Type B pancreatic cell (in vitro differentiated cells): ENCODE data around the gene TRAF3. TPM values are rescaled to one million over a fixed set of nuclear protein-coding genes. Genes with fewer than 3 reads are reported as not detected.

ENCODE experiments used
- DNase-seq: peaks from one replicate; pipeline ENCODE4 v3.0.0; 2021; ENCODE audit warnings: mixed read lengths; ENCODE audit not compliant: unreplicated experiment; ENCODE audit errors: extremely low spot score
- H3K27ac Mint-ChIP-seq: 2 replicates; pipeline ENCODE4 v1.8.0; 2021; ENCODE audit warnings: mild to moderate bottlenecking, mixed read lengths
- H3K27me3 Mint-ChIP-seq: 2 replicates; pipeline ENCODE4 v1.8.0; 2021; ENCODE audit warnings: mixed read lengths
- H3K36me3 Mint-ChIP-seq: 2 replicates; pipeline ENCODE4 v1.8.0; 2021; ENCODE audit warnings: mixed read lengths
- H3K4me1 Mint-ChIP-seq: one replicate; pipeline ENCODE4 v1.8.0; 2021; ENCODE audit warnings: mixed read lengths; ENCODE audit not compliant: unreplicated experiment
- H3K4me3 Mint-ChIP-seq: 2 replicates; pipeline ENCODE4 v1.8.0; 2021; ENCODE audit warnings: mild to moderate bottlenecking, mixed read lengths
- H3K9me3 Mint-ChIP-seq: 2 replicates; pipeline ENCODE4 v1.8.0; 2021; ENCODE audit warnings: mixed read lengths
- total RNA-seq: library from RNA; stranded (reverse); gene quantifications from 2 replicates; pipeline ENCODE4 v1.2.1, GENCODE V29; 2021; ENCODE audit warnings: low replicate concordance
- TF ChIP-seq, protein P1 (sequence below): fragments of 200-600 bp; sonication (generic); conservative IDR thresholded peaks from 2 replicates; pipeline ENCODE4 v1.5.0; 2021; ENCODE audit warnings: antibody characterized with exemption, mild to moderate bottlenecking

Gene TRAF3
- total RNA-seq, 1 donor from 2014 or later, result 24.0 TPM

DNA sequence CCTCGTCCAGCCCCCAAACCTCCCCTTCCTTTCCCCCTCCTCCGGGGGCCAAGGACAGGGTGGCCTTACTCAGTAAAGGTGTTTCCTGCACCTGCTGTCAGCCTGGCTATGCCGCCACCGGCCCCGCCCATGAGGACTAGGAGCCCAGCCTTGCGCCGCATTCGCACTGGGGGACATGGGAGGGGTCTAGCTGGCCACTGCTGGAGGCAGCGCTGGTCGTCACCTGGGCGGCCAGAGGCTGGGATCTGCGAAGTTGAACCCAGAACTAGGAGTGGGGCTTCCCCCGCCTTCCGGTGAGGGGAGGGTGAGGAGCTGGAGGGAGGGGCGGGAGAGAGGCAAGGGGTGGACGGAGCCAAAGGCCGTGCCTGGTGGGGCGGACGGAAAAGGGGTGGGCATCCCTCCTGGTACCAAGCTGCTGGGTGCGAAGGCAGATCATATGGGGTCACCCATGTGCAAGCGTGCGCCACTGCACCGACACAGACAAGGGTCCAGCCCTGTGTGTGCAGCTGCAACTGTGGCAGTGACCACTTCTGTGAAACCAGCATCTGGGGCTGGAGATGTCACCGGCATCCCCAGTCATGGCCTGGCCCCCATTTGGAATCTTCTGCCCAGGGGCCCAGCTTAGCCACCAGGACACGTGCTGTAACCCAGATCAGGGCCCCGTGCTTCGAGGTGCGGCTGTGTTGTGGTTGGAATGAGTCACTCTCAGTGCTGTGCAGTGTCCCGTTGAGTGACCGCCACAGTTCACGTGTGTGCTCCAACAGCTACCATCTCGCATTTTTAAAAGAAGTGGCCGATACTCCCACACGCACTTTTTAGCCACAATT, 153.7 kb downstream of the TRAF3 start:
- H3K9me3 Mint-ChIP-seq, result no peaks in the 10 kb centered on the region
- H3K27ac Mint-ChIP-seq, result no peak overlapping the region
- DNase-seq, result no peak
- no peaks in the 10 kb centered on the region for H3K4me1 Mint-ChIP-seq
- TF ChIP-seq, protein P1, sequence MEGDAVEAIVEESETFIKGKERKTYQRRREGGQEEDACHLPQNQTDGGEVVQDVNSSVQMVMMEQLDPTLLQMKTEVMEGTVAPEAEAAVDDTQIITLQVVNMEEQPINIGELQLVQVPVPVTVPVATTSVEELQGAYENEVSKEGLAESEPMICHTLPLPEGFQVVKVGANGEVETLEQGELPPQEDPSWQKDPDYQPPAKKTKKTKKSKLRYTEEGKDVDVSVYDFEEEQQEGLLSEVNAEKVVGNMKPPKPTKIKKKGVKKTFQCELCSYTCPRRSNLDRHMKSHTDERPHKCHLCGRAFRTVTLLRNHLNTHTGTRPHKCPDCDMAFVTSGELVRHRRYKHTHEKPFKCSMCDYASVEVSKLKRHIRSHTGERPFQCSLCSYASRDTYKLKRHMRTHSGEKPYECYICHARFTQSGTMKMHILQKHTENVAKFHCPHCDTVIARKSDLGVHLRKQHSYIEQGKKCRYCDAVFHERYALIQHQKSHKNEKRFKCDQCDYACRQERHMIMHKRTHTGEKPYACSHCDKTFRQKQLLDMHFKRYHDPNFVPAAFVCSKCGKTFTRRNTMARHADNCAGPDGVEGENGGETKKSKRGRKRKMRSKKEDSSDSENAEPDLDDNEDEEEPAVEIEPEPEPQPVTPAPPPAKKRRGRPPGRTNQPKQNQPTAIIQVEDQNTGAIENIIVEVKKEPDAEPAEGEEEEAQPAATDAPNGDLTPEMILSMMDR, result no peak
- H3K36me3 Mint-ChIP-seq, result peaks cover 12% of the 10 kb centered on the region
- peak overlapping the region; percentile 63 for H3K4me3 Mint-ChIP-seq
- H3K27me3 Mint-ChIP-seq, result peaks cover 32% of the 10 kb centered on the region

DNA sequence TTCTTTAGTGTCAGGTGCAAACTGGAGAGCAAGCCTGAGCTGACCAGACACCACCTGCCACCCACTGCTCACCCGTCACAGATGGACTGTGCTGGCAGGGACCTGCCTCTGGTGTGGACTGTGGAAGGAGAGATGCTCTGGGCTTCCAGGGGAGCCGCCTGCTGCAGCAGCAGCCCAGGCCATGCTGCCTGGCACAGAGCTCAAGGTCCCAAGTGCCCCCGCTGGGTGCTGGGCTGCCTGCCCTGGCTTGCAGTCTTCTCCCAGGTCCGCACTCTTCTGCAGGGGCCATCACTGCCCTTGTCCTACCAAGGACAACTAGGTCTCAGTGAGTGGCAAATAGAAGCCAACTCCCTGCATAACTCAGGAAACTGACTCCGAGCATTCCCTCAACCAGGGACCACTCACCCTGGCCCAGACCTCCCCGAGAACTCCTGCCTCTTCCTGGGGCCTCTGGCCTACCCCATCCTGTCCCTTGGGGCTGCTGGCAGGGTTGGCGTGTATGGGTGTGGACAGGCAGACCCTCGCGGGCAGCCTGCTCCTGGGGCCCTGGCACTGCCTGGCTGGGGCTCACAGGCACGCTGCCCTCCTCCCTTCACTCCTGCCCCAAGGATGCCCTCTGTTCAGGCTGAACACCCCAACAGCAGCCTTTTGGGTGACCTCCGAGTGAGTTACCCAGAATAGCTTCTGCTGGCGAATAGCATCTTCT, 154.5 kb downstream of the TRAF3 start:
- no peak for DNase-seq
- H3K27ac Mint-ChIP-seq, result peak overlapping the region; percentile 21
- H3K36me3 Mint-ChIP-seq, result peaks cover 15% of the 10 kb centered on the region
- TF ChIP-seq, protein P1, result no peak
- peaks cover 26% of the 10 kb centered on the region for H3K27me3 Mint-ChIP-seq
- no peaks in the 10 kb centered on the region for H3K9me3 Mint-ChIP-seq
- peak overlapping the region; percentile 63 for H3K4me3 Mint-ChIP-seq
- H3K4me1 Mint-ChIP-seq, result no peaks in the 10 kb centered on the region

DNA sequence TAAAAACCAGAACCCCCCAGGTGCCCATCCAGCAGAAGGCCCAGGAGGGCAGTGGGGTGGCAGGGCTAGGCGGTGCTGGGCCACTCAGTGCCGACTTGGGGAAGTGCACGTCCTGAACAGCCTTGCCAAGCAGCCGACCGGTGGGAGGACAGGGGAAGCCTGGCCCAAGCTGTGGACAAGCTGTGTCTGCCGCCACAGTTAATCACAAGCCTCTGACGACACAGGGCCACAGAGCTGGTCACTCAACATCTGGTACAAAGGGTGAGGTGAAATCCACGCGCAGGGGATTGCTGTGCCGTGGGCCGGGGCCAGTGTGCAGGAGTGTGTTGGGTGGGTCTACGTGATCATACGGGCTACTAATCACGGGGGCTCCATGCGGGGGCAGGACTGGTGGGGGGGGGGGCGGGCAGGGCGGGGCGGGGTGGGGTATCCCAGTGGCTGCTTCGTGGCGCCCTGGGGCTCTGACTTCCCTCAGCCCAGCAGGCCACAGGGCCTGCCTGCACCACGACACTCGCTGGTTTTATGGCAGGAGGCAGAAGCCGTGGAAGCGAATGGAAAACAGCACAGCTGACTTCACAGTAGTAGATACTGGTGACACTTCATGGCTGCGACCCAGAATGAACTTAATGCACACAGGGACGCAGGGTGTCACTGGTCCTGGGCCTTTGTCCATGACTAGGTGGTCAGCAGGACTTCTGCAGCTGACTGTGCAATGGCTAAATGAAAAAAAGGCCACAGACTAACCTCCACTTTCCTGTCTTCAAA, 155.4 kb downstream of the TRAF3 start:
- TF ChIP-seq, protein P1, result no peak
- H3K4me3 Mint-ChIP-seq, result no peak overlapping the region
- peaks cover 21% of the 10 kb centered on the region for H3K27me3 Mint-ChIP-seq
- no peaks in the 10 kb centered on the region for H3K4me1 Mint-ChIP-seq
- no peaks in the 10 kb centered on the region for H3K9me3 Mint-ChIP-seq
- no peak for DNase-seq
- peak overlapping the region; percentile 21 for H3K27ac Mint-ChIP-seq
- peaks cover 19% of the 10 kb centered on the region for H3K36me3 Mint-ChIP-seq

DNA sequence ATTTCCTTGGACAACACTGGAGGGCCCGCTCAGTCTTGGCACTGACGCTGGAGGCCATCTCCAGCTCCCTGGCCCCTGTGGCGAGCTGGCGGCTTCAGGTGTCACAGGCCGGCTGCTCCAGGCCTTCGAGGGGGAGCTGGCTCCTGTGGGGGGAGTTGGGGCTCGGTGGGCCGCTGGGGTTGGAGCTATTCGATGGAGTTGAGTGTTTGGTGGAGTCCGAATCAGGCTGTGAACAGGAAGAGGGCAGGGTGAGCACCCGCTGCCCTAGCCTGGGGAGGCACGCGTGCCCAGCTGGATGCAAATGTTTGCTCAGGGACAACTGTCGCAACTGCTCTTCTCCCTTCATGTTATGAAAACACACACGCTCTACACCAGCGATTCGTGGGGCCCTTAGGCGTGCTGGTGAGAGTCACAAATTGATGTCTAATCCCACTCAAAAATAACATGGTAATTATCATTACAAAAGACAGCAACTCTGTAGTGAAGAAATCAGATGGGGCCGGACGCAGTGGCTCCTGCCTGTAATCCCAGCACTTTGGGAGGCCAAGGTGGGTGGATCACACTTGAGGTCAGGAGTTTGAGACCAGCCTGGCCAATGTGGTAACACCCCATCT, 156.5 kb downstream of the TRAF3 start:
- H3K9me3 Mint-ChIP-seq, result no peaks in the 10 kb centered on the region
- DNase-seq, result no peak
- TF ChIP-seq, protein P1, result no peak
- peaks cover 19% of the 10 kb centered on the region for H3K36me3 Mint-ChIP-seq
- H3K27me3 Mint-ChIP-seq, result peaks cover 18% of the 10 kb centered on the region
- H3K27ac Mint-ChIP-seq, result no peak overlapping the region
- H3K4me1 Mint-ChIP-seq, result no peaks in the 10 kb centered on the region
- H3K4me3 Mint-ChIP-seq, result no peak overlapping the region

DNA sequence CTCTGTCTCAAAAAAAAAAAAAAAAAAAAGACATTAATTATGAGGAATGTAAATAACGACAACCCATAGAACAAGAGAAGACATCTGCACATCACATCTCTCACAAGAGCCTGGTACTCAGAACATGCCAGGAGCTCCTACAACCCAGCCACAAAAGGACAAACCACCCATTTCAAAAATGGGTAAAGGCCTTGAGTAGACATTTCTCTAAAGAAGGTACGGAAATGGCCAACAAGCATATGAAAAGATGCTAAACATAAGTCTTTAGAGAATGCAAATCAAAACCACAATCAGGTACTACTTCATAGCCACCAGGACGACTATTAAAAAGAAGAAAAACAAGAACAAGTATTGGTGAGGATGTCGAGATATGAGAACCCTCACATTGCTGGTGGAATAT, 158.5 kb downstream of the TRAF3 start:
- TF ChIP-seq, protein P1, result no peak
- Mint-ChIP-seq H3K4me3 (no peak overlapping the region), H3K27me3 (peaks cover 16% of the 10 kb centered on the region), H3K4me1 (no peaks in the 10 kb centered on the region), H3K36me3 (peaks cover 22% of the 10 kb centered on the region), H3K27ac (no peak overlapping the region), H3K9me3 (no peaks in the 10 kb centered on the region)
- DNase-seq, result no peak
